HUES64 (cell line): ENCODE results near the gene STX5.

Experiments used
- H3K27ac ChIP-seq: 2 replicates; pipeline ENCODE4 v1.7.0; 2013; ENCODE audit warnings: low read depth, low read length, inconsistent platforms
- H3K27me3 ChIP-seq: 2 replicates; pipeline ENCODE4 v1.6.1; 2013; ENCODE audit warnings: mild to moderate bottlenecking, low read length; ENCODE audit not compliant: insufficient read depth
- H3K36me3 ChIP-seq: 2 replicates; pipeline ENCODE4 v1.6.1; 2013; ENCODE audit warnings: mild to moderate bottlenecking, low read length; ENCODE audit not compliant: insufficient read depth
- H3K4me1 ChIP-seq: 2 replicates; pipeline ENCODE4 v1.6.1; 2013; ENCODE audit warnings: mild to moderate bottlenecking, low read length, moderate library complexity; ENCODE audit not compliant: insufficient read depth
- H3K4me3 ChIP-seq: 2 replicates; pipeline ENCODE4 v1.5.1; 2013; ENCODE audit warnings: mild to moderate bottlenecking, low read length, moderate library complexity
- H3K9ac ChIP-seq: 2 replicates; pipeline ENCODE4 v1.6.1; 2013; ENCODE audit warnings: mild to moderate bottlenecking, low read depth, low read length
- H3K9me3 ChIP-seq: 2 replicates; pipeline ENCODE4 v1.6.1; 2013; ENCODE audit warnings: low read depth, low read length; ENCODE audit not compliant: insufficient read depth
- WGBS: fragments of 150-250, 120-280 bp; methylation state at CpG from one replicate; pipeline ENCODE4 v1.1.7; 2013; ENCODE audit warnings: missing lambda C conversion rate; 5-methylcytosine and 5-hydroxymethylcytosine counted together

The STX5 gene

DNA sequence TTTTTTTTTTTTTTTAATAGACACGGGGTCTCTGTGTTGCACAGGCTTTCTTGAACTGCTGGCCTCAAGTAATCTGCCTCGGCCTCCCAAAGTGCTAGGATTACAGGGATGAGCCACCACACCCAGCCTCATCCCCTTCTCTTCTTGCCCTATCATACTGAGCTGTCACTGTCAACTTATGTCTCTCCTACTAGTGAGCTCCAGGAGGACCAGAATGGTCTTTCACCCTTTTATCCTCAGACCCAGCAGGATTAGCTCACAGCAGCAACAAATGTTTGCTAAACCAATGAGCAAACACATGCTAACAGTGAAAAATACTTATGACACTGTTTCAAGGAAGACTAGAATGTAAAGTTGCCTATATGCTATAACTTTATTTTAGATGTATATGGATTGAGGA lies 20.2 kb downstream of the STX5 start:
- H3K4me3 ChIP-seq: no peak overlapping the region
- H3K27ac ChIP-seq: no peak overlapping the region
- no peaks in the 10 kb centered on the region for H3K27me3 ChIP-seq
- peaks cover 8% of the 10 kb centered on the region for H3K36me3 ChIP-seq
- H3K4me1 ChIP-seq: no peaks in the 10 kb centered on the region
- no peaks in the 10 kb centered on the region for H3K9me3 ChIP-seq
- 95% methylated on average over 2 of the region's 2 CpGs for WGBS
- H3K9ac ChIP-seq: no peak overlapping the region

DNA sequence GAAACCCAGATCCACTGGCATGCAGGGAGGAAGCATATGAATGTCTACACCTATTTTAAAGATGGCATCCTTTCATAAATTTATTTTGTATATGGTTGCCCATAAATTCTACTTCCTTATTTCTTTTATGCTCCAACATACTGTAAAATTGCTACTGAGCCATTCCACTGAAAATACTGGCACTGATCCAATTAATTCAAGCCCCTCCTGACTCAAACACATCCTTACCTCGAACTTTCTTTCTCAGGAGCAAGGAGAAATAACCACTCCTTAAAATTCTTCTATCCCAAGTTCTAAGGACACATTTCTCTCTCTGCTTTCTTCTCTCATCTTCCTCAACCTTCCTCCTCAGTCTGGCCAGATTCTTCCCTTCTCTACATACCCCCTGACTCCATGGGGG lies 21.1 kb downstream of the STX5 start:
- no peaks in the 10 kb centered on the region for H3K9me3 ChIP-seq
- 94% methylated on average over 1 of the region's 1 CpG for WGBS
- peaks cover under 1% of the 10 kb centered on the region for H3K36me3 ChIP-seq
- H3K4me1 ChIP-seq: peaks cover 6% of the 10 kb centered on the region; the same call in 1 of the 2 replicates
- no peak overlapping the region for H3K4me3 ChIP-seq
- H3K9ac ChIP-seq: no peak overlapping the region
- no peaks in the 10 kb centered on the region for H3K27me3 ChIP-seq
- no peak overlapping the region for H3K27ac ChIP-seq

- Histone ChIP-seq H3K27ac (peak overlapping the region; percentile 53; the same call in 1 of the 2 replicates), H3K9ac (no peak overlapping the region), H3K27me3 (no peaks in the 10 kb centered on the region), H3K9me3 (no peaks in the 10 kb centered on the region), H3K36me3 (peaks cover 21% of the 10 kb centered on the region), H3K4me1 (peaks cover 13% of the 10 kb centered on the region), H3K4me3 (peak overlapping the region; percentile 90)
- WGBS: 78% methylated on average over 5 of the region's 5 CpGs
Observed at GRCh38 chr11:62806611-62807121, 25.2 kb downstream of the STX5 start.

GRCh38 chr11:62805961-62806441 lies 25.9 kb downstream of the STX5 start:
- H3K36me3 ChIP-seq: peaks cover 27% of the 10 kb centered on the region
- peak overlapping the region; percentile 90 for H3K4me3 ChIP-seq
- H3K9ac ChIP-seq: peak overlapping the region; percentile 84
- 31% methylated on average over 12 of the region's 12 CpGs for WGBS
- no peaks in the 10 kb centered on the region for H3K9me3 ChIP-seq
- no peaks in the 10 kb centered on the region for H3K27me3 ChIP-seq
- peak overlapping the region; percentile 84 for H3K27ac ChIP-seq
- H3K4me1 ChIP-seq: peaks cover 13% of the 10 kb centered on the region

DNA sequence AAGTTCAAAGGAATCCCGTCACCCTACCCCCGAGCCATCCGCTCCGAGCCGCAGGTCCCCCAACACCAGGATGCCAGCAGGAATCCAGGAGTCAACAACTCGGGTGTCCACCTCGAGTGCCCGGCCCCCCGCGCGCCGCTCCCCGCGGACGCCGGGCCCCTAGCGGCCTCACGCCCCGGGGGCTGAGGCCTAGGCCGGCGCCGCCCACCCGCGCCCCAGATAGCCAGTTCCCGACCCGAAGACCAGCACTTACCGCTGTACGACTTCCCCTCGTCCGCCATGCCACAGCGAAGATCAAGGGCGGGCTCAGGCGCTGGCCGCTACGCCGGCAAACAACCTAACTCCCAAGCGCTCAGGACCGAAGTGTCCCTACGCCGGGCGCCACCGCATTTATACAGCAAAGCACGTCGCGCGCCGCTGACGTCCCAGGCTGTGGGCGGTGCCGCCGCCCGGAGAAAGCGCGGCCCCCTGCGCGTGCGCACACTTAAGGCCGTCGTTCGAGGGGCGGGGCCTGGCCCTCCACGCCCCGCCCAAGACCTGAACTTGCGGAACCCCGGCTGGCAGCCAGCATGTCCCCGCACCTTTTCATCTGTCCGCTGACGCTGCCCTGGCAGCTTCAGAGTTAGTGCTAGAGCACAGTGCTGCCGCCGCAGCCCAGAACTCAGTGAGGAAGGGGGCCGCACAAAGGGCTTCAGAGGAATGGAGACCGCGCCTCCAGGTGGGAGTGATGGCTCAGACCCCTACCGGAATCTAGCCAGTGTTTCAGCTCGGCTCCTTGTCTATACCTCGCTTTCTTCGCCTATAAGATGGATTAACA lies 26.6 kb downstream of the STX5 start, which contains the start of gene NXF1:
TSS of gene NXF1 (minus strand) at position 365 of the 817 bp plus-strand sequence. CDS start at position 281, 84 bp downstream.
- Histone ChIP-seq H3K9me3 (no peaks in the 10 kb centered on the region), H3K4me1 (peaks cover 13% of the 10 kb centered on the region), H3K27me3 (no peaks in the 10 kb centered on the region), H3K9ac (peak within 1 kb of the TSS; percentile 85), H3K27ac (peak within 1 kb of the TSS; percentile 84), H3K36me3 (peaks cover 35% of the 10 kb centered on the region), H3K4me3 (peak within 1 kb of the TSS; percentile 90)
- WGBS: under 1% methylated on average over 77 of the region's 77 CpGs

GRCh38 chr11:62804310-62805075 lies 27.4 kb downstream of the STX5 start:
- H3K4me1 ChIP-seq: peaks cover 13% of the 10 kb centered on the region
- no peak overlapping the region for H3K27ac ChIP-seq

DNA sequence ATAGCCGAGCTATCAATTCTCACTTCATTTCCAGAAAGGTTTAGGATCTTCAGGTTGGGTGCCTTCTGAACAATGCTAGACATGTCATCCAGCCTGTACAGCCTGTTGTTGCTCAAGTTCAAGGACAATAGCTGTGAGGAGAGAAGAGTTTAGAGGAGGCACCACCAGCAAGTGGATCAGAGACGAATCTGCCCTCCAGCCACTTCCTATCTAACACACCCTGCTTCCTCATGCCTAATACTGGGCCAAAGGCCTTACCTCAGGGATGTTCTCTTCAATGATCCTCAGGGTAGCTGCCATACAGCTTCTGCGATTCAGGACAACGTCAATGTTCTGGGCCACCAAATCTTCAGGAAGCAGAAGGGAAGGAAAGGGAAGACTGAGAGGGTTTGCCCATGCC lies 30.8 kb downstream of the STX5 start:
- no peaks in the 10 kb centered on the region for H3K9me3 ChIP-seq
- no peak overlapping the region for H3K9ac ChIP-seq
- H3K27ac ChIP-seq: no peak overlapping the region
- no peaks in the 10 kb centered on the region for H3K27me3 ChIP-seq
- 91% methylated on average over 4 of the region's 4 CpGs for WGBS
- H3K4me1 ChIP-seq: peaks cover 9% of the 10 kb centered on the region
- H3K36me3 ChIP-seq: peaks cover 77% of the 10 kb centered on the region
- no peak overlapping the region for H3K4me3 ChIP-seq

More at GRCh38 chr11:62804310-62805075, 27.4 kb downstream of the STX5 start:
- Histone ChIP-seq H3K9ac (peak overlapping the region; percentile 85), H3K4me3 (peak overlapping the region; percentile 90), H3K27me3 (no peaks in the 10 kb centered on the region), H3K9me3 (no peaks in the 10 kb centered on the region), H3K36me3 (peaks cover 43% of the 10 kb centered on the region)
- WGBS: 15% methylated on average over 11 of the region's 14 CpGs

DNA sequence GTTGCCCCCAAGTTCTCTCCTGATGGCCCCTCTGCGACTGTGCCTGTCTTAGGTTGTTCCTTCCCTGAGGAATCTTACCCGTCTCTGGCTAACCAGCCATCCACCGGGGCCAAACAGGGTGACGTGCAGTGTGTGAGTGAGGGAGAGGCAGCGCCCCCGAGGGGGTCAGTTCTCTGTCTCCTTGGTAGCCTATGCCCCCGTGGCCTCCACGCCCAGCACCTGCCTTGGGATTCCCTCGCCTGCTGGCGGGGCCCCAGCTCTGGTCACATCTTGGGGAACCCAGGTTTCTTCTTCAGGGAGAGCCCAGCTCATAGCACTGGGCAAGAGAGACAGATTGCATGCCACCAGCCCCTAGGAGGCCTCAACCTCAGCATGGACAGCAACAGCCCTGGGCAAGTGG lies 32.4 kb downstream of the STX5 start:
- H3K9ac ChIP-seq: no peak overlapping the region
- H3K27me3 ChIP-seq: no peaks in the 10 kb centered on the region
- H3K4me3 ChIP-seq: no peak overlapping the region
- no peak overlapping the region for H3K27ac ChIP-seq
- peaks cover 92% of the 10 kb centered on the region for H3K36me3 ChIP-seq
- H3K4me1 ChIP-seq: peaks cover 7% of the 10 kb centered on the region; the same call in 1 of the 2 replicates
- H3K9me3 ChIP-seq: no peaks in the 10 kb centered on the region
- 92% methylated on average over 10 of the region's 10 CpGs for WGBS

DNA sequence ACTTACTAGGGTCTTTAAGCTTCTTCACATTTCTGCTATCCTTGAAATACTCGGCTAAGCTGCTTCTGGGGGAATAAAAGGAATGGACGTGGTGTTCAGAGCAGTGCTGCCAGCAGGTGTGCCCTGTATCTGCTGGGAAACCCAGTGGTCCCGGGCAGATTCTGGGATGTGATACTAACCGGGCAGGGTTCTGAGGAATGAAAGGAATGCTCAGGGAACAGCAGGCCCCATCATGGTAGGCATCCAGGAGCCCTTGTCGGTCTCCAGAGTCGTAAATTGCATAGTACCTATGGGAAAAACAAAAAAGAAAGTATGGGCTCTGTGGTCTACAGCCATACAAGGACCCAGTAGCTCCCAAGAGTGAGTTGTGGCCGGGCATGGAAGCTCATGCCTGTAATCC lies 35.6 kb downstream of the STX5 start:
- H3K27ac ChIP-seq: no peak overlapping the region
- H3K27me3 ChIP-seq: no peaks in the 10 kb centered on the region
- peaks cover 2% of the 10 kb centered on the region; the same call in 1 of the 2 replicates for H3K4me1 ChIP-seq
- no peak overlapping the region for H3K9ac ChIP-seq
- WGBS: 89% methylated on average over 7 of the region's 7 CpGs
- no peak overlapping the region for H3K4me3 ChIP-seq
- H3K9me3 ChIP-seq: no peaks in the 10 kb centered on the region
- H3K36me3 ChIP-seq: peaks cover 90% of the 10 kb centered on the region

GRCh38 chr11:62794201-62794775 lies 37.6 kb downstream of the STX5 start:
- no peaks in the 10 kb centered on the region for H3K9me3 ChIP-seq
- H3K9ac ChIP-seq: no peak overlapping the region
- H3K36me3 ChIP-seq: peaks cover 85% of the 10 kb centered on the region
- H3K27ac ChIP-seq: no peak overlapping the region
- 97% methylated on average over 7 of the region's 8 CpGs for WGBS
- no peaks in the 10 kb centered on the region for H3K27me3 ChIP-seq
- no peak overlapping the region for H3K4me3 ChIP-seq
- H3K4me1 ChIP-seq: peaks cover 2% of the 10 kb centered on the region; the same call in 1 of the 2 replicates
